B cell (primary cell): ENCODE results near the gene DNAI1. TPM values are rescaled to one million over a fixed set of nuclear protein-coding genes. Genes with fewer than 3 reads are reported as not detected.

Source experiments
- ATAC-seq: fragments of 200-7000 bp; cut with Tn5 transposase; one replicate; pipeline ENCODE4 v1.10.0; 2021; ENCODE audit warnings: low read depth, mild to moderate bottlenecking, moderate number of reproducible peaks, moderate library complexity
- CTCF ChIA-PET: fragments of 350-600 bp; sonication (Branson Sonifier 250); formaldehyde crosslinking; loops from one replicate; lab custom pipeline; 2021; ENCODE audit warnings: antibody characterized with exemption, inconsistent platforms; lab: Charles Lee
- POLR2A ChIA-PET: fragments of 350-600 bp; sonication (Branson Sonifier 250); formaldehyde crosslinking; loops from one replicate; lab custom pipeline; 2021; ENCODE audit warnings: antibody characterized with exemption; lab: Charles Lee
- DNase-seq: peaks from one replicate; pipeline ENCODE4 v3.0.0; 2013
- H2AFZ ChIP-seq: 2 replicates; pipeline ENCODE4 v1.6.1; 2012; ENCODE audit warnings: mild to moderate bottlenecking, low read depth, low read length; ENCODE audit not compliant: insufficient read depth, poor library complexity, severe bottlenecking
- H3K27ac ChIP-seq, 2 donors: 1 replicate in 1 of 2; 2 replicates in 1 of 2; pipeline ENCODE4 v1.5.1; 2012 to 2013; ENCODE audit warnings: low read length in 2 of 2, mild to moderate bottlenecking in 2 of 2, moderate library complexity in 1 of 2
- H3K27me3 ChIP-seq, 4 experiments: fragments of 200-600 bp in 1 of 4; sonication (generic) in 1 of 4; replicated peaks in 1 of 4; 1 replicate in 2 of 4; 2 replicates in 2 of 4; pipeline versions ENCODE4 v1.6.1 to v1.7.0; 2013 to 2016; ENCODE audit warnings: low read length in 3 of 4, mild to moderate bottlenecking in 2 of 4, mixed read lengths in 1 of 4, moderate library complexity in 1 of 4; ENCODE audit not compliant: insufficient read depth in 4 of 4, control insufficient read depth in 3 of 4; ENCODE audit errors: control extremely low read depth in 1 of 4
- H3K36me3 ChIP-seq, 2 experiments: replicated peaks in 1 of 2; 1 replicate in 1 of 2; 2 replicates in 1 of 2; pipeline versions ENCODE4 v1.6.1 to v1.7.1; 2013; ENCODE audit warnings: low read length in 1 of 2; ENCODE audit not compliant: insufficient read depth in 2 of 2, control insufficient read depth in 1 of 2; ENCODE audit errors: control extremely low read depth in 1 of 2, extremely low read depth in 1 of 2
- H3K4me1 ChIP-seq, 2 donors: fragments of 200-600 bp in 1 of 2; sonication (generic) in 1 of 2; 1 replicate in 1 of 2; 2 replicates in 1 of 2; pipeline versions ENCODE4 v1.5.1 to v1.6.1; 2013 to 2017; ENCODE audit warnings: low read length in 2 of 2; ENCODE audit not compliant: control insufficient read depth in 2 of 2, insufficient read depth in 2 of 2
- H3K4me2 ChIP-seq: replicated peaks from 2 replicates; pipeline ENCODE3; 2012; ENCODE audit warnings: mild to moderate bottlenecking, low read depth, low read length; ENCODE audit not compliant: poor library complexity, severe bottlenecking
- H3K4me3 ChIP-seq, 5 experiments: fragments of 200-600 bp in 1 of 5; sonication (generic) in 1 of 5; 1 replicate in 3 of 5; 2 replicates in 2 of 5; pipeline versions ENCODE4 v1.5.1 to v1.7.0; 2011 to 2016; ENCODE audit warnings: low read length in 4 of 5, mild to moderate bottlenecking in 4 of 5, low read depth in 2 of 5, control low read depth in 1 of 5, moderate library complexity in 1 of 5; ENCODE audit not compliant: insufficient read depth in 1 of 5; ENCODE audit errors: control extremely low read depth in 1 of 5, extremely low read depth in 1 of 5
- H3K79me2 ChIP-seq: fragments of 200-600 bp; sonication (generic); one replicate; pipeline ENCODE4 v1.6.0; 2016; ENCODE audit warnings: low read length; ENCODE audit not compliant: control insufficient read depth, insufficient read depth
- H3K9ac ChIP-seq: fragments of 200-600 bp; sonication (generic); 2 replicates; pipeline ENCODE4 v1.6.1; 2017; ENCODE audit warnings: mild to moderate bottlenecking, low read length, moderate library complexity
- H3K9me3 ChIP-seq, 3 donors: one replicate each; pipeline versions ENCODE4 v1.6.1 to v1.7.1; 2013; ENCODE audit warnings: low read length in 2 of 3; ENCODE audit not compliant: control insufficient read depth in 2 of 3, insufficient read depth in 1 of 3; ENCODE audit errors: control extremely low read depth in 1 of 3
- H4K20me1 ChIP-seq: 2 replicates; pipeline ENCODE4 v1.6.0; 2012; ENCODE audit warnings: mild to moderate bottlenecking, low read length; ENCODE audit not compliant: insufficient read depth, control insufficient read depth, poor library complexity, severe bottlenecking
- H3K27ac Mint-ChIP-seq: one replicate; pipeline ENCODE4 v1.8.0; 2021; ENCODE audit warnings: mixed read lengths
- H3K27me3 Mint-ChIP-seq: one replicate; pipeline ENCODE4 v1.8.0; 2021; ENCODE audit warnings: mixed read lengths
- H3K4me1 Mint-ChIP-seq: one replicate; pipeline ENCODE4 v1.8.0; 2021; ENCODE audit warnings: mixed read lengths
- H3K4me3 Mint-ChIP-seq: one replicate; pipeline ENCODE4 v1.8.0; 2021; ENCODE audit warnings: mixed read lengths
- H3K9me3 Mint-ChIP-seq: one replicate; pipeline ENCODE4 v1.8.0; 2022; ENCODE audit warnings: mixed read lengths; ENCODE audit not compliant: insufficient read depth
- CTCF ChIP-seq: fragments of 200-600 bp; IDR thresholded peaks from one replicate; pipeline ENCODE4 v1.8.0; 2022; ENCODE audit warnings: antibody characterized with exemption, mild to moderate bottlenecking
- EZH2 ChIP-seq: IDR thresholded peaks from 2 replicates; pipeline ENCODE4 v1.6.1; 2012; ENCODE audit warnings: borderline replicate concordance, low read depth, mild to moderate bottlenecking, moderate library complexity, low read length; ENCODE audit not compliant: insufficient read depth, poor library complexity, severe bottlenecking
- WGBS: methylation state at CpG from one replicate; pipeline ENCODE4 v1.1.5; 2013; ENCODE audit warnings: missing lambda C conversion rate; ENCODE audit not compliant: insufficient coverage; 5-methylcytosine and 5-hydroxymethylcytosine counted together
- intact Hi-C: fragments of 100-400 bp; cut with micrococcal nuclease; formaldehyde crosslinking; loops from one replicate; pipeline ENCODE4 v1.10.0; 2022
- polyA plus RNA-seq: library from polyadenylated mRNA; depleted of rRNA; stranded (reverse); fragments of >200 nt; gene quantifications from 2 replicates; pipeline ENCODE4 v1.2.3, GENCODE V29; 2012
- total RNA-seq, 2 donors: library from RNA; stranded (reverse); fragments of 120-200 nt in 1 of 2; gene quantifications; 1 replicate in 1 of 2; 2 replicates in 1 of 2; pipeline versions ENCODE4 v1.2.3 to v1.2.4, GENCODE V29; 2013 to 2022

DNAI1 gene
- total and polyA plus RNA-seq, 2 donors (not counting 1 experiment from before 2014, with no cell fraction given) = not detected

GRCh38 chr9:34514816-34515215, 56.2 kb downstream of the DNAI1 start:
- Histone ChIP-seq H4K20me1 (no peaks in the 10 kb centered on the region), H3K79me2 (no peaks in the 10 kb centered on the region), H3K27me3 (peaks cover 0 to 3% (median 0%) of the 10 kb centered on the region in 4 experiments), H2AFZ (no peak overlapping the region), H3K4me1 (no peaks in the 10 kb centered on the region), H3K9me3 (no peaks in the 10 kb centered on the region), H3K4me2 (no peak overlapping the region), H3K36me3 (no peaks in the 10 kb centered on the region), H3K4me3 (no peak overlapping the region), H3K27ac (no peak overlapping the region), H3K9ac (no peak overlapping the region)
- TF ChIP-seq CTCF (no peak), EZH2 (no peak)
- H3K9me3 Mint-ChIP-seq = no peaks in the 10 kb centered on the region
- intact Hi-C loops = no loop called here
- no peak for DNase-seq
- ChIA-PET POLR2A (no interaction called here), CTCF (no interaction called here)
- 98% methylated on average over 3 of the region's 3 CpGs for WGBS
- no peak overlapping the region for H3K27ac Mint-ChIP-seq
- no peaks in the 10 kb centered on the region for H3K4me1 Mint-ChIP-seq
- H3K27me3 Mint-ChIP-seq = peaks cover 7% of the 10 kb centered on the region
- H3K4me3 Mint-ChIP-seq = no peak overlapping the region
- ATAC-seq = no peak

GRCh38 chr9:34515959-34516358, 57.4 kb downstream of the DNAI1 start:
- Mint-ChIP-seq H3K9me3 (no peaks in the 10 kb centered on the region), H3K4me1 (no peaks in the 10 kb centered on the region), H3K27ac (no peak overlapping the region), H3K27me3 (no peaks in the 10 kb centered on the region), H3K4me3 (no peak overlapping the region)
- no peak overlapping the region for H3K4me2 ChIP-seq
- H2AFZ ChIP-seq = no peak overlapping the region
- ATAC-seq (no peak), DNase-seq (no peak)
- ChIA-PET POLR2A (no interaction called here), CTCF (no interaction called here)
- intact Hi-C loops = no loop called here
- H4K20me1 ChIP-seq = no peaks in the 10 kb centered on the region
- H3K27me3 ChIP-seq = peaks cover 0 to 3% (median 0%) of the 10 kb centered on the region in 4 experiments
- no peaks in the 10 kb centered on the region for H3K36me3 ChIP-seq
- H3K9ac ChIP-seq = no peak overlapping the region
- H3K9me3 ChIP-seq = no peaks in the 10 kb centered on the region
- no peaks in the 10 kb centered on the region for H3K79me2 ChIP-seq
- no peak overlapping the region for H3K4me3 ChIP-seq
- H3K27ac ChIP-seq = no peak overlapping the region
- TF ChIP-seq EZH2 (no peak), CTCF (no peak)
- H3K4me1 ChIP-seq = no peaks in the 10 kb centered on the region
- WGBS = 79% methylated on average over 3 of the region's 3 CpGs
